Limb (tissue), 2 donors: ENCODE results near the gene ST3GAL4.

Experiments used
- DNase-seq, 2 donors: peaks; one replicate each; pipeline ENCODE4 v3.0.0-alpha.2; 2016; ENCODE audit errors: extremely low spot score in 2 of 2

The ST3GAL4 gene

DNA sequence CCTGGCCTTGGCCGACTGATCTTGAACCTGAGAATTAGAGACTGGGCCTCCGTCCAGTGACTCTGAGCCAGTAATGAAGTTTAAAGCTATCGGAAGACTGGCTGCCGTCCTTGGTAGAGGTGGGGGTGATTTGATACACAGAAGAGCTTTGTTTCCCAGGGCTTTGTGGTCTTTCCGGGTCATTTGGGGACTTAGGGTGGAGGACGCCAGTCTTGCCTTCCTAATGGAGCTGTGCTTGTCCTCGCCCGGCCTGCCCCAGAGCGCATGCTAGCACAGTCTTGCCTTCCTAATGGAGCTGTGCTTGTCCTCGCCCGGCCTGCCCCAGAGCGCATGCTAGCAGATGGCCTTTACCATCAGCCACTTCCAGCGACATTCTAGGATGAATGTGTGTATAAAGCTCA, 65.8 kb downstream of the ST3GAL4 start:
- DNase-seq: no peak

DNA sequence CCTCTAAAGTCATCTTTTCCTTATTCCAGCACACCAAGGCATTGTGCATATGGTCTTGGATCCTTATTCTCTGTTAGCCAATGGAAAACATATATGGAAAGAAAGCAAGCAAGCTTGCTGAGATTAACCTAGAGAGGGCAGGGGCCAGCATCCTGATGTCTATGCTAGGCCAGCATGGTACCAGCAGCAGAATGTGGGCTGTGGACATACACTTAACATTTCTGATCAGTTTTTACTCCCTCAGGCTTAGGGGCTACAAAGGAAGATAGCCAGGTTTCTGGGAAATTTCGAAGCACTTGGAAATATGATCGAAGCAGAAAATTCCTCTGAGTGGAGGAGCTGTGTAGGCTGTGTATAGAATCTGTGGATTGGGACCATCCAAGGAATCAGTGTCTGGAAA, 67.0 kb downstream of the ST3GAL4 start:
- no peak for DNase-seq

DNA sequence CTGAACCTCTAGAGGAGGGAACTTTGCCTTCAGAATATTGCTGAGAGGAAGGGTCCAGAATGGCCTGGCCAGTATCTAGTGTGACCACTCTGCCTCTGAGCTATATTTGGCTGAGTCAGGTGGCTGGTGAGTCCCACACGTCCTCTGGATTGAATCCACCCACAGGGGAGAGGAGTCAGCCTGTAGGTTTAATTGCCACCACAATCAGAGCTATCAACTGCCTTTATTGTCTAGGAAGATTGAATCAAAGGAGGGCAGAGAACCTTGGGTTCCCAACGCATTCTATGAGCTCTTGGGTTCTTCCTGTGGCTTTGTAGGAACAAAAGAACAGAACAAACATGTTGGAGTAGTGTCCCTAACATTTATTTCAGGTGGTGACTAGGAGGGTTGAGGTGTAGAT, 67.7 kb downstream of the ST3GAL4 start:
- no peak for DNase-seq

DNA sequence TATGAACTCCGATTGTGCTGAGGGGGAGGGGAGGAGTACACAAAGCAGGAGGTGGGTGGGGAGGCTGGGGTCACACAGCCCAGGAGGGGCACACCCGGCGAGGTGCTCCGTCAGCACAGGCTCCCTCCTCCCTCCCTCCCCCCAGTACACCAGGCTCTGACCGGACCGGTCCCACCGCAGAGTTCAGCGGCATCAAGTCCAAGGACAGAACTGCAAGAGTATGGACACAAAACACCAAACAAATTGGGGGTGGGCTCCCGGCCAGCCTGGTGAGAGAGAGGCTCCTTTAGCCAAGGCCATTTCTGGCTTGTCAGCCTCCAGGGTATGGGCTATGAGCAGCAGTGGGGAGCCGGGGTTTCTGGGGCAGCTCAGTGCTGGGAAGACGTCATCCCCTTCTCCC, 68.3 kb downstream of the ST3GAL4 start:
- DNase-seq: no peak

DNA sequence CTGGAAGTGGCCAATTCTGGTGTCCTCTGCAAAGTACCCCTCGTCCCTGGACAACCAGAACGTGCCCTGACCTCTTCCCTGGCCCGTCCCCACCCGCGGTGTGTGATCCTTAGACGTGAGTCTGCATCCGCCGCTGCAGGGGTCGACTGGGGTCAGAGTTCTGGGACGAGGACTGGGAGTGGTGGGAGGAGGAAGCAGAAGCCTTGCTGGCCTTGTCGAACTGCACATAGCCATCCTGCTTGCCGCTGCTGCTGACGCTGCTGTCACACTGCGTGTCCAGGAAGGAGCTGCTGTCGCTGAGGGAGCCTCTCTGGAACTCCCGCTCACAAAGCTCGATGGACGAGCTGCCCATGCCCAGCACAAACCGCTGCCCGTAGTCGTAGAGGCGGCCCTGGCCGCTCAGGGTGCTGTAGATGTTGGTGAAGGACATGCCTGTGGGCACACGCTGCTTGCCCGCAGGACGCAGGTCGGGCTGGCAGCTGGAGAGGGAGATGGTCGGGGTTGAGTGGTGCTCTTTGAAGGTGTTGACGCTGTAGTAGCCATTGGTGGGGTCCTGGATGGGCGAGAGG, 69.1 kb downstream of the ST3GAL4 start:
- no peak for DNase-seq

DNA sequence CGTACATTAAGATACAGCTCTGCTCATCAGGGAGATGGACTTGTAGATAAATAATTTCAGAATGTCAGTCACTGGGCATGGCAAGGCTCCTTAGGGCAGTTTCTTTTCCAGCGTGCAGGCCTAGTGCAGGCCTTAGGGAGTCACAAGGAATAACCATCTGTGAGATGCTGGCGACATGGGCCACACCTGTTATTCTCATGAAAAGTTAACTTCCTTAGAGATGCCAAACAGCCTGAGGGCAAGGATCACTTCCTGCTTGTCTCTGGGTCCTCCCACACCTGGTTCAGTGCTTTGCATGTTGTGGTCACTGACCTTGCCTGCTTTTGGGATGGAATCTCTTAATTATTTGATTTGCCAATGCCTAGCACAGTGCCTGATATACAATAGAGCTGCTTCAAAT, 70.6 kb downstream of the ST3GAL4 start:
- DNase-seq: no peak

DNA sequence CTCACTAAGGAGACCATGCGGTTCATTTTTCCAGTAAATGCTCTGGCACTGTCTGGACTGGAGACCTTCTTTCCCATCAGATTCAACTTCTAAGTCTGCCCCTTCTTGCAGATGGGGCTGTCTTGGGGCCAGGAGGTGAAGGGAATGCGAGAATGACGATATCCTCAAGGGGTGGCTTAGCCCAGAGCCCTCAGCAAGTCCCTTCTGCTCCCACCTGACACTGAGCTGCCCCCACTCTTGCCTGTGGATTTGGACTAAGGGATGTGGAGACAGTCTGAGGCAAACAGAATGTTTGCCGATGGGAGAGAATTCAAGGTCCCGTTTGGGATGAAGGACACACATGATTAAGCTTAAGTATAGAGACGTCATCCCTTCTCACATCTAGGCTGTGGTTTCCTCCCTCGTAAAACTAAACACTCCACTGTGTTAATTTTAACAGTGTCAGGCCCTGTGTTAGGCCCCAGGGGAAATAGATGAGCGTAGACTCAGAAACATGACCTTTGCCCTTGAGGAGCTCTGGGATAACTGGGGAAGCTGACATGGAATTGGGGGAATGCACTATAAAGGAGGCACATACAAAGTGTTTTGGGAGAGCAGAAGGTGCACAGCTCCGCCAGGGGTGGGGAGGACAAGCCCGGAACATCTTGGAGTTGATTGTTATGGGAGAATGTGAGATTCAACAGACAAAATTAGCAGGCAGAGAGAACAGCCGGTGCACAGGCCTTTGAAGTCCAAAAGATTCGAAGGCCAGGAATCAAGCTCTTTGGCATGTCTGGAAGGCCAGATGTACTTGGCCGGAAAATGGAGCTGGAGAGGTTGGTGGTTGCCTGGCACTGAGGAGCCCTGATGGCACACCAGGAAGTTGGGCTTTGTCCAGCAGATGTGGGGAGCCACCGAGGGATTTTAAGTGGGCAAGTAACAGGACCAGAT, 71.6 kb downstream of the ST3GAL4 start:
- DNase-seq: no peak

DNA sequence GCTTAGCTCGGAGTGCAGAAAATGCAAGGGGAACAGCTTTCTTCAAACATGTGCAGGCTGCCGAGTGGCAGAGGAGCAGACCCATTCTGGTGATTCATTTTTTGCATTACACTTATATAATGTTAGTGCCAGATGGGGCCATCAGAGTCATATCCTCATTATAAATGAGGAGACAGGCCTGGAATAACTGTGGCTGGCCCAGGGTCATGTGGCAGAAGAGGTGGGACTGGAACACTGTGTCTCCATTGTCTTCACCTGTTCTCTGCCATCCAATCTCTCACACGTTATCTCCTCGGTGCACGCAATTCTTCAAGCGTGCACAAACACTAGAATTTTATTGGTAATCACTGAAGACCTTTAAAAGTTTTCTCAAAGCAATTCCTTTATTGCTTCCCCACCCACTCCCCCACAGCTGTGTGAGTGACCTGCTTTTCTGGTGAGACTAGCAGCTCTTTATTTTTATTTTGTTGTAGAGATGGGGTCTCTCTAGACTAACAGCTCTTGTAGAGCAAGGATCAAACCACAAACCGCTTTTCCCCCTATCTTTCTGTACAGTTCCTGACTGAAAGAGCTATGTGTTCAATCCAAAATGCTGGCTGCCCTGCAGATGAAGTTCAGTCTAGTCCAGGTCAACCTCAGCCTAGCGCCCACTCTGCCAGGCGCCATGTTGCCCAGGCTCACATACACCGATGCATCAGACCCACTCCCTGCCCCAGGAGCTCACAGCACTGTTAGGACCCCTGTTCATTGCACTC, 75.3 kb downstream of the ST3GAL4 start:
- no peak for DNase-seq

DNA sequence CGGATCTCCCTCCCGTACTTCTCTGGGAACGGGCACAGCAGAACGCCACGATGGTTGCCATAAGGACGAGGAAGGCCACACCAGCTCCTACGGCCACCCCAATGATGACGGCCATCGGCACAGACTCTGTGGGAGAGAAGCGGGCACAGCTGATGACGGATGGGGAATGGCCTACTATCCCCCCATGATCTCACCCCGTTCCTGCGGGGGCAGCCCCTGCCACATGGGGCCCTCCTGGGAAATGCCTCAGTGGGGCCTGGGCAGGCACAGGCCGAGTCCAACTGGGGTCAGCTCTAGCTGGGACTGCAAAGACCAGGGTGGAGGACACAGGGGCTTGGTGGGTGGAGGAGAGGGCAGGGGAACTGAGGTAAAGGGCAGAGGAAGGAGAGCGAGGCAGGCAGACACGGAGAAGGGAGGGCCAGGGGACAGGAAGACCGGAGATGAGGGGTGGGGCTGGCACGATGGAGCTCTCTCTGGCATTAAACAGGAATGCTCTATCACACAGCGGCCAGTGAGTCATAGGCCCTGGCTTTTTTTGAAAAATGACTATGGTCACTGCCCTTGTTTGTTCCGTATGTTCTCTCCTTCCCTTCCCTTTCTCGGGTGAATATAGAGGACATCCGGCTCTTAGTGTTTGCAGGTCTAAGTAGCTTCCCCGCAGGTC, 76.0 kb downstream of the ST3GAL4 start:
- DNase-seq: no peak

DNA sequence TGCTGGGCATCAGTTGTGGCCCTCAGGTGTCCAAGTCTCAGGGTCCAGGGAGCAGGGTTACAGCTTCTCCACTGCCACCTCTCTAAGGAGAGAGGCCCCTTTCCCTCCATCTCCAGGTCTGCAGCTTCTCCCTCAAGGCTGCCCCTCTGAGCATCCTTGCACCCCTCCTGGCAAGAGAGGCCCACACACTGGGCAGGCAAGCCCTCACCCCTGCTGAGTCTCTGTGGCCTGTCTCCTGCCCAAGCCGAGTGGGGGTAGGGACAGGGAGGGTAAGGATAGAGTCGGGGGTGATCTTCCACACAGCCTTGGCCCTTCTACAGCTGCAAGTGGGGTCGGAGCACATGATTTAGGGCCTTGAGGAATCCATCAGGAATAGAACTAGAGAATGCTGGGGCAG, 76.6 kb downstream of the ST3GAL4 start:
- DNase-seq: no peak

DNA sequence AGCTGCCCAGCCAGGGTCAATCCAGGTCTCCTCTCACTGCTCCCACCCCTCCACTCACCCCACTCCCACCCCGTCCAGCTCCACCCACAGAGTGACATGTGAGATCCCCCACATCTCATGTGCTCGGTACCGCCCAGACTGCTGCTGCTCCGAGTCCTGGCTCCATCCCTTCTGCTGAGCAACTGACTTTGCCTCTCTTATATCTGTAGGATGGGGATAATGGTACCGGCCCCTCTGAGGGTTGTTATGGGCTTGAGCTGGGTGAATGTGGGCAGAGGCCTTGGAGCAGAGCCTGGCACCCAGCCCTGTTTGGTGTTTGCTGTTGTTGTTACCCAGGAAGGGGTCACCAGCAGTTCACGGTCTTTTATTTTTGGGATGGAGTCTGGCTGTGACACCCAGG, 77.0 kb downstream of the ST3GAL4 start:
- DNase-seq: no peak

DNA sequence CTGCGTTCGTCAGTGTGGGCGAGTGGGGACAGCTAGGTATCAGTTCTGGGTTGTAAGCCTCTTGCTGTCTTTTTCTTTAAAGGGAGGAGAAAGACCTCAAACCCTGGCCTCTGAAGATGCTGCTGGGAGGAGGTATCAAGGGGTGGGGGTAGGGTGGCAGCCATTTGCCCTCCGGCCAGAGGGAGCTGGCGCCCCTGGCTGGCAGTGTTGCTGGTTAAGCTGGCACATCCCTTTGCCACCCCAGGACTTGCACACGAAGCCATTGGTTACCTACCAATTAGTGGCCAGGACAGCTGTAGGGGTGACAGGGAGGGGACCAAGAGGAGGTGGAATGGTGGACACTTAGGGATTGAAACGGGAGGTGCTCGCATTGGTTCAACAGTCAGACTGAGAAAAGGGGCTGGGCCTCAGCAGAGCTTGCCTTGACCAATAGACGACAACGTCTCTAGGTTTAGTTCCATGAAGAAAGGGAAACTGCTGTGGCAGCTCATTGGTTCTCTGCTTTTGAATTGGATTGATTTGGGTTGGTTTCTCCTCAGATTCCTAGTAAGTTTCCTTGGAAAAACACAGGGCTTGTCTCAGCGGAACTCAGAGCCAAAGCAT, 77.9 kb downstream of the ST3GAL4 start:
- no peak for DNase-seq

DNA sequence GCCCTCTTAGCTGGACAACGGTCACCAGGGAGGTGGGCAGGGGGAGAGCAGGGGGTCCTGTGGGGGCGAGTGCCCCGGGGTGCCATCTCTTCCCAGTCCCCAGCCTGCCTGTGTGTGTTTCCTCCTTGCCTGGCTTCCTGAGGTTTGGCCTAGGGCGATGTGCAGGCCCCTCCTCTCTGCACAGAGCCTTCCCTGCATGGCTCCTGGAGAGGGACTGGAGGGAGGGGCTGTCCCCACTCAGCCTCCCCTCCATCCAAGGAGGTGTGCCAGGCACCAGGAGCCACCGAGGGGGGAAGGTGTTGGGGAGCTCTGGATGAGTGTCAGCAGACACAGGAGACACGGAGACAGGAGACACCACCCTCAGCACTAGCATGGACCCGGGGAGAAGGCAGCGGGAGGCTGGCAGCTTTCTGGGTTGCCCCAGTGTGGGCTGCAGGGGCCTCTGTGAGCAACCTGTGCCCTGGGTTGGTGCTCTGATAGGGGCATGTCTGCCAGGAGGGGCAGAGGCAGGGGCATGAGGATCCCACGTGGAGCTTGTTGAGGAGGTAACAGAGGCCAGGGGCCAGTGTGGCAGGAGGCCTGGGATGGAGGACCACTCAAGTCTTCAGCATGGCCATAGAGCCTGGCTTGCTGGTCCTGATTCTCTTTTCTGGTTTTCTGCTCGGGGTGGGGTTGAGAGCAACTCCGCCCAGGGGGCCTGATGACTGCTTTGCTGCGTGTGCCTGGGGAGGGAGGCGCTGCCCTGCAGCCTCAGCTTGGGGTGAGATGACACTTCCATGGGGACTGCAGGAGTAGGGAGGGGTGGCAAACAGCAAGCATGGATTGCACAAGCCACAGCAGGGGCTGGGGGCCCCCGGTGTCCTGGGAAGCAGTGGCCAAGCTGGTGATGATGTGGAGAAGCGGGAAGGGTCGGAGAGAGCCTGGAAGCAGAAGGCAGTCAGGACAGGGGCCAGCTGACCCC, 78.8 kb downstream of the ST3GAL4 start:
- DNase-seq: no peak

DNA sequence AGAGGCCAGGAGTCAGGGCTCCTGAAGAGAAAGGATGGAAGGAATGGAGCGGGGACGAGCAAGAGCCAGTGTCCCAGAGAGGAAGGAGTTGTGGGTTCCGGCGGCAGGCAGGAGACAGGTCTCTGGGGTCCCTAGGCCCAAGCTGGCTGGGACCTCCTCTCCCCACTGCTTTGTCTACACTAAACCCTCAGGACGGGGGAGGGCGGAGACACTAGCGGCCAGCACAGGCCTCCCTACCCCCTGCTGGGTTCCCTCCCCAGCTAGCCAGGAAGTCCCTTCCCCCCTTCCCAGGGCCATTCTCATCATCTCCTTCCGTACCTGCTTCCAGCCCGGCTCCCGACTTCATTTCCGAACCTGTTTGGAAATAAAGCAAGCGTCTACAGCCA, 79.5 kb downstream of the ST3GAL4 start:
- no peak for DNase-seq

DNA sequence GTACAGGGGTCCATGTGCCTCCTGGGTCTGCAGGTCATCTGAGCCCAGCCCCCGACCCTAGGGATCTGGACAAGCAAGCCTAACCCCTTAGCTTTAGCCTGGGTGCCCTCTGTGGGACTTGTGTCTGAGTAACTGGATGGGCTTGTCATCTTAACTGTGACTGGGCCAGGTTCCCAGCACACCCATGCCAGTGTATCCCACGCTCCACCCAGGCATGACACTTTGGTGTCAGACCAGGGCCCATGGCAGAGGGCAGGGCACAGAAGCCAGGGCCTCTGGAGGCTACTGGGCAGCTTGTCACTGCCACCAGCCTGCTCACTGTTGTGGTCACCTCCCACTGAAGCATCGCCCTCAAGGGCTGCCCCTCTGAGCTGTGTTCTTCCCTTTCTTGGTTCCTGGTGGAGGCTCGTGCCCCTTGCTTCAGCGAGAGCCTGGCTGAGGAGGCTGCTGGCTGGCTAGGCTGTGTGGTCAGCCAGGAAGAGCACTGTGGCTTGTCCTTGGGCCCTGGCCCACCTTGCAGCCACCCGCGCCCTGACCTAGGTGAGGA, 80.8 kb downstream of the ST3GAL4 start:
- DNase-seq: no peak

DNA sequence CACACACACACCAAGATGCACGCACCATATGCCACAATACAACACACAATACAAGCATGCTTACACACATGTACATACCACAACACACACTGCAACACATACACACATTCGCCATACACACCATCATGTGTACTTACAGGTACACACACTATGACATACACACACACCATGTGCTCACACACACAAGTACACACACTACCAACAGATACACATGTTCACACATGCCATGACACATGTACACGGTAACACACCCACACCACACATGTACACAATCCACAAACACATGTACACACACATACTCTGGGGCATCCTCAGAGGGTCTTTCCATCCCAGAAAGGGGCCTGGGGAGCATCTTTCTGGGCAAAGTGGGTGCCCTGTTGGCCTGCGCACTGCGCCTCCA, 82.2 kb downstream of the ST3GAL4 start:
- DNase-seq: no peak

DNA sequence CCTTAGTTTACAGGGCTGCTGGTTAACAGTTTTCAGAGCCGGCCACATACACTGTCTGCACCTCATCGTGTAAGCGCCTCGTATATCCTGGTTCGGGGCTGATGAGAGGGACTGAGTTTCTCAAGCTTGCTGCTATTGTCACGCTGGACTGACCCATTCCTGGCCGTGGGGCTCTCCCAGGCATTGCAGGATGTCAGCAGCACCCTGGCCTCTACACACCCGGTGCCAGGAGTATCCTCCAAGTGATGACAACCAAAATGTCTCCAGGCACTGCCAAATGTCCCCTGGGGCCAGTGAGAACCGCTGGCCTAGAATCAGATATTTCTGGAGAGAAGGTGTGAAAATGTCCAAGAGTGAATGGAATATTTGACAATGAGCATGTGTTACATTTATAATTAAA, 82.8 kb downstream of the ST3GAL4 start:
- DNase-seq: no peak

DNA sequence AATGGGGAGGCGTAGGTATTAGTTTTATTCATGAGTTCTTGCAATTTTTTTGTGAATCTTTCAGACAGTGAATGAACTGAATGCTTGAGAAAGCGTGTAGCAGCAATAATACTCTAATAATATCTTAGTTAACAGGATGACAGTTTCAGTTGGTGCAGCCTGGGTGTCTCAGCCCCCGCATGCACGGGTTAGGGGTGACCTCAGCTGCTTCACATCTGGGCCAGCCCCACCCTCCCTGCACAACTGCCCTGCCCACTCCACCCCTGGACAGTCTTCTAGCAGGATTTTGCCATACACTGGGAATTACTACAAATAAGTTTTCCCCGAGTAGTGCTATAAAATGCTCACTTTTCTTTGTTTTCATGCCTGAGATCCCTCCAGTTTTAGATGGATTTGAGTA, 83.2 kb downstream of the ST3GAL4 start:
- no peak for DNase-seq

DNA sequence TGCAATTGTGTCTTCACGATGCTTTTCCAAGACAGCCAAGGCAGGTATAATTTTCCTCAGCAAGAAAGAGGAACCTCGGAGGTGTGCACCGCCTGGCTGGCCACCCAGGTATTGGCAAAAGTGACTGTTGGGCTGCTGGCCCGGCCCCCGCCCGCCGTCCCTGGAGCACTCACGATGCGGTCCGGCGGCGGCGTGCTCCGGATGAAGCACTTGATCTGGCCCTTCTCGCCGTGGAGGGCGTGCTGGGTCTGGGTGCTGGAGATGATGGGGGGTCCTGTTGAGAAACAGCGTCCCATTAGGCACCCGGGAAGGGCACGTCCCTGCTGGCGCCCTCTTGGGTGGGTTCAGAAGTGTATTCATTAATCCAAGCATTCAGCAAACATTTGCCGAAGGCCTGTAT, 84.8 kb downstream of the ST3GAL4 start:
- no peak for DNase-seq
